Nephron progenitor cell (in vitro differentiated cells): Measurements from ENCODE around the gene FASTK.
A peak's percentile ranks its signal among the peaks of the same experiment; 100 is the strongest.

Experiments used
- DNase-seq: peaks from one replicate; pipeline ENCODE4 v3.0.0; 2021
- H3K27ac Mint-ChIP-seq: 2 replicates; pipeline ENCODE4 v1.8.0; 2021; ENCODE audit warnings: mild to moderate bottlenecking, moderate library complexity, mixed read lengths
- H3K27me3 Mint-ChIP-seq: 2 replicates; pipeline ENCODE4 v1.8.0; 2021; ENCODE audit warnings: mild to moderate bottlenecking, low read depth, mixed read lengths; ENCODE audit not compliant: poor library complexity
- H3K36me3 Mint-ChIP-seq: 2 replicates; pipeline ENCODE4 v1.8.0; 2021; ENCODE audit warnings: low read depth, mixed read lengths
- H3K4me1 Mint-ChIP-seq: 2 replicates; pipeline ENCODE4 v1.8.0; 2021; ENCODE audit warnings: mixed read lengths
- H3K4me3 Mint-ChIP-seq: 2 replicates; pipeline ENCODE4 v1.8.0; 2021; ENCODE audit warnings: mild to moderate bottlenecking, moderate library complexity, mixed read lengths
- H3K9me3 Mint-ChIP-seq: 2 replicates; pipeline ENCODE4 v1.8.0; 2021; ENCODE audit warnings: mild to moderate bottlenecking, moderate library complexity, mixed read lengths
- CTCF ChIP-seq: fragments of 200-600 bp; sonication (generic); IDR thresholded peaks from 2 replicates; pipeline ENCODE4 v1.5.0; 2021; ENCODE audit warnings: antibody characterized with exemption

The FASTK gene

GRCh38 chr7:151082141-151083070 lies 1.8 kb upstream of the FASTK start:
- Mint-ChIP-seq H3K27ac (no peak overlapping the region), H3K4me1 (peaks cover 55% of the 10 kb centered on the region), H3K9me3 (no peaks in the 10 kb centered on the region), H3K36me3 (no peaks in the 10 kb centered on the region), H3K4me3 (peak overlapping the region; percentile 89), H3K27me3 (no peaks in the 10 kb centered on the region)
- no peak for DNase-seq
- TF ChIP-seq CTCF, result no peak

- Mint-ChIP-seq H3K27me3 (no peaks in the 10 kb centered on the region), H3K4me3 (peak overlapping the region; percentile 89), H3K36me3 (no peaks in the 10 kb centered on the region), H3K4me1 (peaks cover 55% of the 10 kb centered on the region), H3K9me3 (no peaks in the 10 kb centered on the region), H3K27ac (no peak overlapping the region)
- no peak for TF ChIP-seq CTCF
- DNase-seq, result no peak
These were observed 827 bp upstream of the FASTK start for GRCh38 chr7:151081170-151082101.

- H3K9me3 Mint-ChIP-seq, result no peaks in the 10 kb centered on the region
- TF ChIP-seq CTCF, result no peak
- H3K4me3 Mint-ChIP-seq, result peak overlapping the region; percentile 88
- H3K4me1 Mint-ChIP-seq, result peaks cover 47% of the 10 kb centered on the region
- H3K27ac Mint-ChIP-seq, result peak overlapping the region; percentile 86
- no peaks in the 10 kb centered on the region for H3K27me3 Mint-ChIP-seq
- peak; percentile 56 for DNase-seq
- peaks cover 8% of the 10 kb centered on the region for H3K36me3 Mint-ChIP-seq
These were observed 515 bp downstream of the FASTK start for GRCh38 chr7:151080067-151080521.

- no peak for TF ChIP-seq CTCF
- H3K4me1 Mint-ChIP-seq, result peaks cover 41% of the 10 kb centered on the region
- peak overlapping the region; percentile 88 for H3K4me3 Mint-ChIP-seq
- H3K27me3 Mint-ChIP-seq, result no peaks in the 10 kb centered on the region
- no peaks in the 10 kb centered on the region for H3K9me3 Mint-ChIP-seq
- DNase-seq, result no peak
- H3K27ac Mint-ChIP-seq, result peak overlapping the region; percentile 61
- peaks cover 8% of the 10 kb centered on the region for H3K36me3 Mint-ChIP-seq
These were observed 1.3 kb downstream of the FASTK start for GRCh38 chr7:151079199-151079910.

GRCh38 chr7:151078233-151079040 lies 2.2 kb downstream of the FASTK start:
- Mint-ChIP-seq H3K36me3 (peaks cover 8% of the 10 kb centered on the region), H3K27ac (peak overlapping the region; percentile 88), H3K4me1 (peaks cover 41% of the 10 kb centered on the region), H3K4me3 (peak overlapping the region; percentile 88), H3K9me3 (no peaks in the 10 kb centered on the region), H3K27me3 (no peaks in the 10 kb centered on the region)
- no peak for DNase-seq
- no peak for TF ChIP-seq CTCF
